Endothelial cell of umbilical vein (primary cell): ENCODE measurements around the gene SMIM36. TPM values are rescaled to one million over a fixed set of nuclear protein-coding genes. Genes with fewer than 3 reads are reported as not detected.

ENCODE experiments used
- BruUV-seq: library from RNA; stranded (reverse); fragments of 400-500 nt; replicated peaks from 2 replicates; lab custom pipeline; 2021; lab: Mats Ljungman, UMichigan
- CTCF ChIA-PET: fragments of 300-600, 350-600 bp; sonication (Branson Sonifier 250); formaldehyde crosslinking; loops from one replicate; lab custom pipeline; 2021; ENCODE audit warnings: antibody characterized with exemption, inconsistent platforms; lab: Charles Lee
- POLR2A ChIA-PET: fragments of 300-600, 350-600 bp; sonication (Branson Sonifier 250); formaldehyde crosslinking; loops from one replicate; lab custom pipeline; 2021; ENCODE audit warnings: antibody characterized with exemption, inconsistent platforms; lab: Charles Lee
- DNase-seq: peaks from one replicate; pipeline ENCODE4 v3.0.0-alpha.2; 2011; ENCODE audit warnings: low read depth, low spot score
- FAIRE-seq: peaks from 2 replicates; lab custom pipeline; 2011; peaks lifted over from hg19 to GRCh38; lab: Jason Lieb, UNC
- H2AFZ ChIP-seq: 2 replicates; pipeline ENCODE4 v1.6.0; 2012; ENCODE audit warnings: low read depth, low read length, control low read depth, inconsistent platforms
- H3K27ac ChIP-seq: 2 replicates; pipeline ENCODE4 v1.5.1; 2011; ENCODE audit warnings: low read depth, mild to moderate bottlenecking, control low read depth, low read length, moderate library complexity; ENCODE audit not compliant: insufficient read depth
- H3K27me3 ChIP-seq, 2 experiments: 2 replicates each; pipeline versions ENCODE4 v1.6.0 to v1.6.1; 2011; ENCODE audit warnings: low read length in 2 of 2, mixed read lengths in 1 of 2; ENCODE audit not compliant: control insufficient read depth in 2 of 2, insufficient read depth in 2 of 2
- H3K36me3 ChIP-seq, 2 experiments: 2 replicates in 1 of 2; 3 replicates in 1 of 2; pipeline ENCODE4 v1.5.1; 2011; ENCODE audit warnings: low read length in 2 of 2, mild to moderate bottlenecking in 1 of 2, moderate library complexity in 1 of 2; ENCODE audit not compliant: control insufficient read depth in 2 of 2, insufficient read depth in 2 of 2; ENCODE audit errors: extremely low read depth in 1 of 2
- H3K4me1 ChIP-seq: 3 replicates; pipeline ENCODE4 v1.5.1; 2011; ENCODE audit warnings: mild to moderate bottlenecking, low read length; ENCODE audit not compliant: control insufficient read depth, insufficient read depth; ENCODE audit errors: extremely low read depth
- H3K4me2 ChIP-seq: 2 replicates; pipeline ENCODE4 v1.6.1; 2011; ENCODE audit warnings: low read length, control low read depth, mixed read lengths; ENCODE audit not compliant: insufficient read depth
- H3K4me3 ChIP-seq, 3 experiments: fragments of 200-600 bp in 1 of 3; sonication (generic), shearing (Covaris generic) in 1 of 3; replicated peaks in 1 of 3; 2 replicates each; pipeline ENCODE4 v1.5.1; 2011 to 2016; ENCODE audit warnings: control low read depth in 3 of 3, low read length in 3 of 3, mild to moderate bottlenecking in 2 of 3, inconsistent platforms in 1 of 3, low read depth in 1 of 3, moderate library complexity in 1 of 3; ENCODE audit not compliant: insufficient read depth in 1 of 3
- H3K79me2 ChIP-seq: 2 replicates; pipeline ENCODE4 v1.6.0; 2012; ENCODE audit warnings: low read length, inconsistent platforms; ENCODE audit not compliant: control insufficient read depth, insufficient read depth
- H3K9ac ChIP-seq: replicated peaks from 2 replicates; pipeline ENCODE3; 2011; ENCODE audit warnings: low read length, control low read depth; ENCODE audit not compliant: insufficient read depth; ENCODE audit errors: extremely low read depth
- H3K9me1 ChIP-seq: replicated peaks from 3 replicates; pipeline ENCODE4 v1.6.0; 2011; ENCODE audit warnings: mild to moderate bottlenecking, low read length; ENCODE audit not compliant: control insufficient read depth, insufficient read depth; ENCODE audit errors: extremely low read depth
- H3K9me3 ChIP-seq: replicated peaks from 2 replicates; pipeline ENCODE4 v1.5.1; 2012; ENCODE audit warnings: low read length, inconsistent platforms; ENCODE audit not compliant: control insufficient read depth, insufficient read depth
- H4K20me1 ChIP-seq: replicated peaks from 2 replicates; pipeline ENCODE3; 2011; ENCODE audit warnings: mild to moderate bottlenecking, low read length; ENCODE audit not compliant: control insufficient read depth, insufficient read depth; ENCODE audit errors: extremely low read depth
- EZH2 ChIP-seq: IDR thresholded peaks from 2 replicates; pipeline ENCODE4 v1.6.1; 2012; ENCODE audit warnings: borderline replicate concordance, low read depth, mild to moderate bottlenecking, moderate library complexity, low read length, inconsistent platforms; ENCODE audit not compliant: severe bottlenecking
- FOS ChIP-seq: IDR thresholded peaks from 2 replicates; pipeline ENCODE4 v1.6.1; 2011; ENCODE audit warnings: mild to moderate bottlenecking, low read length, moderate library complexity, borderline replicate concordance; ENCODE audit not compliant: insufficient read depth
- JUN ChIP-seq: IDR thresholded peaks from 2 replicates; pipeline ENCODE4 v1.6.1; 2011; ENCODE audit warnings: borderline replicate concordance, low read depth; ENCODE audit not compliant: insufficient read length, insufficient read depth
- MYC ChIP-seq: IDR thresholded peaks from one replicate; pipeline ENCODE4 v1.6.1; 2011; ENCODE audit warnings: mild to moderate bottlenecking, low read depth, low read length
- POLR2AphosphoS5 ChIP-seq: IDR thresholded peaks from 2 replicates; pipeline ENCODE4 v1.6.1; 2012; ENCODE audit warnings: low read depth, mild to moderate bottlenecking, control low read depth, low read length, moderate library complexity; ENCODE audit not compliant: insufficient read depth
- dilution Hi-C: fragments of 300-500 bp; cut with MboI; formaldehyde crosslinking; loops from one replicate; pipeline ENCODE4 v1.15.0; 2019; ENCODE audit warnings: low sequenced_read_pairs; ENCODE audit not compliant: extremely low pct_ligation_motif_present
- intact Hi-C: fragments of 100-400 bp; cut with micrococcal nuclease; formaldehyde crosslinking; loops from one replicate; pipeline ENCODE4 v1.10.0; 2022
- polyA plus RNA-seq, 4 experiments: library from polyadenylated mRNA; depleted of rRNA in 3 of 4; stranded (reverse) in 3 of 4; unstranded in 1 of 4; fragments of >200 nt; gene quantifications; 2 replicates each; pipeline versions ENCODE4 v1.2.1 to v1.2.3, GENCODE V29; 2011 to 2012; ENCODE audit warnings: missing spikeins in 1 of 4
- small RNA-seq: library from RNA; depleted of rRNA; stranded (forward); fragments of <200 nt; gene quantifications from one replicate; pipeline ENCODE3, GENCODE V24; 2012; ENCODE audit warnings: low replicate concordance, low read depth; ENCODE audit not compliant: insufficient read depth, insufficient read length
- total RNA-seq: library from RNA; stranded (reverse); gene quantifications from 2 replicates; pipeline ENCODE4 v1.2.3, GENCODE V29; 2021

The SMIM36 gene
- total and polyA plus RNA-seq, 2 donors (not counting 3 experiments of a cell fraction or from before 2014, with no cell fraction given), result not detected

- H2AFZ ChIP-seq, result no peak overlapping the region
- no peak overlapping the region for H3K4me3 ChIP-seq
- no peaks in the 10 kb centered on the region for H3K27me3 ChIP-seq
- H3K27ac ChIP-seq, result no peak overlapping the region
- CTCF ChIA-PET, result no interaction called here
- no peak for FAIRE-seq
- DNase-seq, result no peak
- no peak overlapping the region for H3K4me2 ChIP-seq
- no peaks in the 10 kb centered on the region for H3K79me2 ChIP-seq
- no peak overlapping the region for H3K9ac ChIP-seq
- POLR2A ChIA-PET, result no interaction called here
- H3K4me1 ChIP-seq, result no peaks in the 10 kb centered on the region
- H3K9me1 ChIP-seq, result no peaks in the 10 kb centered on the region
- H4K20me1 ChIP-seq, result no peaks in the 10 kb centered on the region
- intact Hi-C loops (no loop called here), dilution Hi-C loops (no loop called here)
- no peaks in the 10 kb centered on the region for H3K36me3 ChIP-seq
- no TSS peak for BruUV-seq
- TF ChIP-seq JUN (no peak), EZH2 (no peak), POLR2AphosphoS5 (no peak), MYC (no peak), FOS (peak; percentile 33)
- no peaks in the 10 kb centered on the region for H3K9me3 ChIP-seq
Measured at GRCh38 chr17:55402374-55402773, 108.9 kb downstream of the SMIM36 start.

Small RNAs within 50 kb of the gene (small RNA-seq; reads per million reads assigned to genes)
- gene RNU6-1249P, result not detected

Other genes starting within 250 kb of the SMIM36 start
- not detected in 2 replicates for gene HLF, start 246.5 kb downstream of the SMIM36 start, total RNA-seq
- not detected in 2 replicates for gene HLF, start 246.5 kb downstream of the SMIM36 start, polyA plus RNA-seq
- gene MMD, start 89.6 kb downstream of the SMIM36 start, total RNA-seq, result 9.3 TPM in 2 replicates
- 5.6 and 5.7 TPM in 2 replicates for gene MMD, start 89.6 kb downstream of the SMIM36 start, polyA plus RNA-seq
- not detected in 2 replicates for gene TMEM100, start 211.4 kb upstream of the SMIM36 start, total RNA-seq
- 0.05 TPM in 1 of 2 replicates, not detected in the other for gene TMEM100, start 211.4 kb upstream of the SMIM36 start, polyA plus RNA-seq
- gene PCTP, start 239.6 kb upstream of the SMIM36 start, total RNA-seq, result 13.5 and 14.5 TPM in 2 replicates
- gene PCTP, start 239.6 kb upstream of the SMIM36 start, polyA plus RNA-seq, result 15.0 and 18.3 TPM in 2 replicates